ENCODE measurements around the gene TIPARP.

TIPARP gene

GRCh38 chr3:156635973-156636372, 38.4 kb upstream of the TIPARP start:
- Histone ChIP-seq H3K4me1 (ENCODE audit: insufficient read depth, low read length, poor library complexity, severe bottlenecking) (no peaks in the 10 kb centered on the region), H3K36me3 (ENCODE audit: insufficient read depth, low read length) (no peaks in the 10 kb centered on the region), H3F3A (ENCODE audit: low read depth) (no peaks in the 10 kb centered on the region), H3K9me2 (replicated peaks; ENCODE audit: low read depth, low read length) (no peaks in the 10 kb centered on the region), H3K27me3 (ENCODE audit: insufficient read depth, low read length, poor library complexity, severe bottlenecking) (no peaks in the 10 kb centered on the region), H3K4me2 (ENCODE audit: low read depth, low read length, poor library complexity, severe bottlenecking) (no peak overlapping the region), H3K9ac (ENCODE audit: low read depth, low read length, poor library complexity, severe bottlenecking) (no peak overlapping the region), H3K4me3 (ENCODE audit: low read length, poor library complexity, severe bottlenecking) (no peak overlapping the region), H4K20me1 (ENCODE audit: insufficient read depth, low read length, poor library complexity, severe bottlenecking) (no peaks in the 10 kb centered on the region), H3K9me3 (ENCODE audit: insufficient read depth, low read depth, low read length) (no peaks in the 10 kb centered on the region), H2AFZ (ENCODE audit: low read length) (no peak overlapping the region), H3K79me2 (ENCODE audit: insufficient read depth, low read length) (no peaks in the 10 kb centered on the region)
- TF ChIP-seq CTCF (conservative IDR thresholded peaks at IDR 0.05; ENCODE audit: low read length), result no peak

GRCh38 chr3:156637480-156638022, 36.8 kb upstream of the TIPARP start:
- H3K9me2 ChIP-seq (replicated peaks; ENCODE audit: low read depth, low read length), result no peaks in the 10 kb centered on the region
- no peaks in the 10 kb centered on the region for H3F3A ChIP-seq (ENCODE audit: low read depth)
- H3K9ac ChIP-seq (ENCODE audit: low read depth, low read length, poor library complexity, severe bottlenecking), result no peak overlapping the region
- no peaks in the 10 kb centered on the region for H3K36me3 ChIP-seq (ENCODE audit: insufficient read depth, low read length)
- no peaks in the 10 kb centered on the region for H3K79me2 ChIP-seq (ENCODE audit: insufficient read depth, low read length)
- H3K9me3 ChIP-seq (ENCODE audit: insufficient read depth, low read depth, low read length), result no peaks in the 10 kb centered on the region
- peaks cover 2% of the 10 kb centered on the region for H3K4me1 ChIP-seq (ENCODE audit: insufficient read depth, low read length, poor library complexity, severe bottlenecking)
- TF ChIP-seq CTCF (conservative IDR thresholded peaks at IDR 0.05; ENCODE audit: low read length) (no peak), EZH2phosphoT487 (IDR thresholded peaks at IDR 0.05; ENCODE audit: borderline replicate concordance) (no peak)
- no peak overlapping the region for H3K4me2 ChIP-seq (ENCODE audit: low read depth, low read length, poor library complexity, severe bottlenecking)
- no peak overlapping the region for H3K4me3 ChIP-seq (ENCODE audit: low read length, poor library complexity, severe bottlenecking)
- H3K27me3 ChIP-seq (ENCODE audit: insufficient read depth, low read length, poor library complexity, severe bottlenecking), result no peaks in the 10 kb centered on the region
- no peak overlapping the region for H2AFZ ChIP-seq (ENCODE audit: low read length)
- no peaks in the 10 kb centered on the region for H4K20me1 ChIP-seq (ENCODE audit: insufficient read depth, low read length, poor library complexity, severe bottlenecking)

GRCh38 chr3:156638271-156638670, 36.1 kb upstream of the TIPARP start:
- Histone ChIP-seq H3K9me3 (ENCODE audit: insufficient read depth, low read depth, low read length) (no peaks in the 10 kb centered on the region), H3K27me3 (ENCODE audit: insufficient read depth, low read length, poor library complexity, severe bottlenecking) (no peaks in the 10 kb centered on the region), H2AFZ (ENCODE audit: low read length) (no peak overlapping the region), H3K9me2 (replicated peaks; ENCODE audit: low read depth, low read length) (no peaks in the 10 kb centered on the region), H3F3A (ENCODE audit: low read depth) (no peaks in the 10 kb centered on the region), H3K36me3 (ENCODE audit: insufficient read depth, low read length) (no peaks in the 10 kb centered on the region), H3K9ac (ENCODE audit: low read depth, low read length, poor library complexity, severe bottlenecking) (no peak overlapping the region), H3K4me1 (ENCODE audit: insufficient read depth, low read length, poor library complexity, severe bottlenecking) (peaks cover 9% of the 10 kb centered on the region), H3K4me3 (ENCODE audit: low read length, poor library complexity, severe bottlenecking) (no peak overlapping the region), H3K79me2 (ENCODE audit: insufficient read depth, low read length) (no peaks in the 10 kb centered on the region), H3K4me2 (ENCODE audit: low read depth, low read length, poor library complexity, severe bottlenecking) (no peak overlapping the region), H4K20me1 (ENCODE audit: insufficient read depth, low read length, poor library complexity, severe bottlenecking) (no peaks in the 10 kb centered on the region)
- TF ChIP-seq EZH2phosphoT487 (IDR thresholded peaks at IDR 0.05; ENCODE audit: borderline replicate concordance) (no peak), CTCF (conservative IDR thresholded peaks at IDR 0.05; ENCODE audit: low read length) (no peak)
